ENCODE results near the gene CNOT4.

- TF ChIP-seq TSHZ2 (CRISPR knock-in tag; IDR thresholded peaks at IDR 0.05) (no peak), OSR1 (CRISPR knock-in tag; IDR thresholded peaks at IDR 0.05) (no peak), CSRNP3 (CRISPR knock-in tag; IDR thresholded peaks at IDR 0.05) (no peak)
Measured at GRCh38 chr7:135539629-135540028, 29.7 kb upstream of the CNOT4 start.
